ENCODE measurements around the gene ART4.

ART4 gene, protein sequence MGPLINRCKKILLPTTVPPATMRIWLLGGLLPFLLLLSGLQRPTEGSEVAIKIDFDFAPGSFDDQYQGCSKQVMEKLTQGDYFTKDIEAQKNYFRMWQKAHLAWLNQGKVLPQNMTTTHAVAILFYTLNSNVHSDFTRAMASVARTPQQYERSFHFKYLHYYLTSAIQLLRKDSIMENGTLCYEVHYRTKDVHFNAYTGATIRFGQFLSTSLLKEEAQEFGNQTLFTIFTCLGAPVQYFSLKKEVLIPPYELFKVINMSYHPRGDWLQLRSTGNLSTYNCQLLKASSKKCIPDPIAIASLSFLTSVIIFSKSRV

DNA sequence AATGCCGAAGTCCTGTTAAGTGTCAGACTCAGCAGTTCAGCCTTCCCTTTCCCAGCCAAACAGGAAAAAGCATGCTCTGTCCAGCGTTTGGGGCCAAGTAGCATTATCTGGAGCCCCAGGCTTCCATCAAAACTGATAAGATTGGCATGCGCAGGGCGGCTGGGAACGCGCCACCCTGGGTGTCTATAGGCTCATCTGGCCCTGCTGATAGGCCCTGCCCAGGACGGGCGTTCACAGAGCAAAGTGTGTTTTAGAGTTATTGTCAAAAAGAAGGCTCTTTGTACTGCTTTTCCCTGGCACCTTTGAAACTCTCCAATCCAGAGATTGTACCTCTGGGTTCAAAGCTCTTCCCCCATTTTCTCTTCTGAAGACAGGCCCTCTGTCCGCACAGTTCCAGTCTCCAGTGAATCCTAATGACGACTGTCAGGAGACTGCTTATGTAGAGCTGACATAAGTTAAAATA, at the start of gene ART4:
TSS of gene ART4 (minus strand) at position 102 of the 463 bp plus-strand sequence. CDS start 413 bp downstream, outside the sequence.
- no peak for DNase-seq

DNA sequence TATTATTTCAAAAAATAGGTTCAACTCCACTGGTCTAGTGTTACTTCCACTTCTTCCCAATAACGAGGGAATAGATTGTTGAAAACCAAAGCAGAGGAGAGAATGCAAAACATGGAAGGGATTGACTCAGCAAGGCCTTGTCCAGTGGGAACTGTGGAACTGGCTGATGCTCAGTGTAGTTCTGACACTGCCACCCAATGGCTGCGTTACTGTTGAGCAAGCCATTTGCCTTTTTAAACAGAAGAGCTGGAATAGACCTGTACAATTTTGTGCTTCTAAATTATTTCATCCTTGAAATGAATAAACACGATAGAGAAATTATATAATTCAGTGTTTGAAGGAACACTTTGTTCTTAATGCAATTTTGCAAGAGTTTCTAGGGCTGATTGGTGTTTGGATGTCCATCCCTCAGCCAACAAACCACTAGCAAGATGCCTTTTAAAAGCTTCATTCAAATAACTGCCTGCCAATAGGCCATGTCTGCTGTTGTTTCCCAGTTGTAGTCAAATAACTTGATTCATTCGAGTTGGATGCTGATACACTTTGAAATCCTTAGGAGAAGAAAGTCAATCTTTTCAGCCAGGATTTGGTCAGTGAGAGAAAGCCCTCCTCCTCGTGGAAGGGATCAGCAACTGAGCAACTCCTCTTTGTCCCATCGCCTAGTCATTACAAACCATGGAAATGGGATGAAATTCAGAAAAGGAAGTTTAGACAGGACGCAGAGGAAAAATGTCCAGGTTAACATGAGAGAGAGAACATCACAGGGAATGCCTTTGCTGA, 49.6 kb upstream of the ART4 start:
- no peak for DNase-seq

DNA sequence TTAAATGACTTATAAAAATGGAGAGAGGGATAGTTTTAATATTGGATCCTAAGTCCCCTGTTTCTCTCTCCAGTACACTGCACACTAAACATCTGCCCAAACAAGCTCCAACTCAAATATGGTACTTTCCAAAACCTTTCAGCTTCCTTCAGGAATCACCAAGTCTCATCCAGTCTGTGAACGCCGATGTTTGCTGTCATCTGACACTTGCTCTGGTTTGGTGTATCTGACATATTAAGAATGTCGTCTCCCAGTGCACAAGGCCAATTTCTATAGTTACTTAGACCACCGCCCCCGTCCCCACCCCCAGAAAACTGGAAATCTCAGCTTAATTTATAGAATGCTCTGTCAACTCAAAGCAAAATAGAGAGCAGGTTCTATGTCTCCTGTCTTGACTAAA, 47.4 kb upstream of the ART4 start:
- no peak for DNase-seq

DNA sequence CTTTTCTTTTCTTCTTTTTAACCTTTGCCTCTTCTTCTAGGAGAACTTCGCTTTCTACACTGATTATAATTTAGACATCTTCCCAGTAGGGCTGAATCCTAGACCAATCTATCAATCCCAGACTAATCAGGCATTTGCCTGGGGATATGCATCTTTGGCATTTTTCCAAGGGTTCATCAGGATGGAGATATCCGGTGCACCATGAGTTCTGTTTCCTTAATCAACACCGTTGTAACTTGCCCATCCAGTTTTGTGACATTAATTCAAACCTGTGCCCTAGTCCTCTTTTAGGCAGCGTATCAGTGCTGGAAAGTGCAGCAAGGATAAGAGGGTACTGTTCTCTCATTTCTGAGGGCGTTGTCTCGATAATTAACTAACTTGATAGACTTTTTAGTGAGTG, 42.9 kb upstream of the ART4 start:
- DNase-seq: no peak

DNA sequence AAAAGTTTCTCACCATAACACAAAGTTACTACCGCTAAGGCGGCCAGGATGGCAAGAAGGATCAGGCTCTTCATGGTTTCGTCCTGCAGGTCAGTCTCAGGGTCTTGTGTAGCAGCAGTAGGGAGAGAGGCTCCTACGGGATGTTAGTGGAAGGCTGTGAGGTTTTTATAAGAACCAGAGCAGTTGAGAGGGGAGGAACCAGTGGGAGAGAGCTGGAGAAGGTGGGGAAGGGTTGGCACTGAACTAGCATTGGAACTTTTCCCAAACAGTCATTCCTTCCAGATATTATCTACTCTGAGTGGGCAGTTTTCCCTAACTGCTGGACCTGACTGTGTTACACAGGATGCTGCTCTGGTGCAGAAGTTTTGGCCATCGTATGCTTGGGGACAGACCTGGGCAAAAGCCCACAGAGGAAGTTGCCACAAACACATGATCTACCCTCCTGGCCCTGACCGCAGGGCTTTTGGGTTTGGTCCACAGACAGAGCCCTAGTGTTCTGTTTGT, 42.4 kb upstream of the ART4 start, which contains the start of gene MGP:
TSS of gene MGP (minus strand) at position 137 of the 504 bp plus-strand sequence. CDS start at position 74, 63 bp downstream.
- no peak for DNase-seq

DNA sequence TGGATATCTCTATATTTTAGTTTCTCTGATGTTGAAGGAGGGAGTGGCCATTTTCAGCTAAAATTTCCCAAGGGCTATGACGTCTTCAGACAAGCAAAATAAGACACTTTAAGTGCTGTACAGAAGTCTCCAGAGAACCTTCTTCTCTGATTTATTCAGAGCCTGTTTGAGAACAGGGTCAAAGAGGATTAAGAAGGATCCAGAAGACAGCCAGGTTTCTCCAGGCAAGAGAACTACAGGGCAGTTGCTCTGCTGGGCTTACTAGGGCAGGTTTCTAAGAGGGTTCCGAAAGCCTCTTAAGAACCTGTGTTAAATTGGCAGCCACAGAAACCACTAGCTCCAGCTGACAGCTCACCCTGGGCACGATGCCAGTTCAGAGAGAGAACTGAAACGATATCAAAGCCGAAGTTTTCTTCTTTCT, 41.1 kb upstream of the ART4 start:
- peak; percentile 82 for DNase-seq

DNA sequence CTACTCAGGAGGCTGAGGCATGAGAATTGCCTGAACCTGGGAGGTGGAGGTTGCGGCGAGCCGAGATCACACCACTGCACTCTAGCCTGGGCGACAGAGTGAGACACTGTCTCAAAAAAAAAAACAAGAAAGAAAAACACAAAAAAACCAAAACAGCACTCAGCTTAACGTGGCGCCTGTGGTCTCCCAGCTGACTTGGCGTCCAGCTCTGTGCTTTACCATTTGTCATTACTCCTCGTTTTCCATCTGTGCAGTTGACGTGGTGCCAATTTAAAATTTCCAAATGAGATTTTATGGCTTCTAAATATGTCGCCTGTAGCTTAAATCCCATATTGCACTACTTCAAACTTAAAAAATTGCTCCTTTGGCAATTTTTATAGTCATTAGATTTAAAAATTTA, 40.4 kb upstream of the ART4 start:
- DNase-seq: no peak

DNA sequence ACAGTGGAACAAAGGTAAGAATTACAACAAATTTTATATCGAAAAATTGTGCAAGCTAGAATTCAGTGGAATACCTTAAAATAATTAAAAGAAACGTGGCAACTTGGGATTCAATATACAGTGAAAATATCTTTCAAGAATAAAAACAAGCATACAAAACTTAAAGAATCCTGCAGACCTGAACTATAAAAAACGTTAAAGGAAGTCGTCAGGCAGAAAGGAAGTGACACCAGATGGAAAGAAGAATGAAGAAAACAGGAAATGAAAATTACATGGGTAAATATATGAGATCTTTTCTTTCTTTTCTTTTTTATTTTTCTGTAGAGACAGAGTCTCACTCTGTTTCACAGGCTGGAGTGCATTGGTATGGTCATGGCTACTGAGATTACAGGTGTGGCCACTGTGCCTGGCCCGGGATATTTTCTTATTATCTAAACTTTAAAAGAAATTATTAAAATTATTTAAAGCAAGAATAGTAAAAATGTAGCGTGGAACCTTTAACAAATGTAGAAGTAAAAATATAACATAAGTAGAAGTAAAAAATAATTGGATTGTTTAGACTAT, 37.6 kb upstream of the ART4 start:
- no peak for DNase-seq

DNA sequence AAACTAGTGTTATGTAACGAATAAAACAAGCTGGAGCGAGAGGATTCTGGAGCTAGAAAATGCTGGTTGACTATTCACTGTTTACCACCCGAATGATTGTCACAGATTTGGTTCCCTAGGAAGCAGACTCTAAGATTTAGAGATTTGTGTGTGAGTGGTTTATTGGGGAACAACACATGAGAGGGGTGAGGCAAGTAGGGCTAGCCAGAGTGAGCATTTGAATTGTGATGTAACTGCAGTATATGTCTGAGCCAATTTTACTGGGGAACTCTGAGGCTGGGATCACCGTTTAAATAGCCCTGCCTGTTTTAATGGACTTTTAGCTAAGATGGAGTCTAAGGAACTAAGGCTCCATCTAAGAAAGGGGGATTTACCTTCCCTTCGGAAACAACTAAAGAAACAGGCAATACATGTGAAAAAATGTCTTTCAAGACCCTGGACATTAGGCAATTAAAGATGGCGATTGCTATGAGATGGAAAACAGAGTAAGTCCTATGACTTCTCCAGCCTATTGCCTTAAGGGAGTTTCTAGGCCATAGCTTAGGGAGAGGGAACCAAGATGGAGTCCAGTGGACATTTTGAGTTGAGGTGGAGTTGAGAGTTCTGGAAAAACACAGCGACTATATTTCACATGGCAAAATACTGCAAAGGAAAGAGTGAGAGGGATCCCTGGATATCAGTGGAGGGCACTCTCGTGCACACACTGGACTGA, 36.1 kb upstream of the ART4 start:
- no peak for DNase-seq

DNA sequence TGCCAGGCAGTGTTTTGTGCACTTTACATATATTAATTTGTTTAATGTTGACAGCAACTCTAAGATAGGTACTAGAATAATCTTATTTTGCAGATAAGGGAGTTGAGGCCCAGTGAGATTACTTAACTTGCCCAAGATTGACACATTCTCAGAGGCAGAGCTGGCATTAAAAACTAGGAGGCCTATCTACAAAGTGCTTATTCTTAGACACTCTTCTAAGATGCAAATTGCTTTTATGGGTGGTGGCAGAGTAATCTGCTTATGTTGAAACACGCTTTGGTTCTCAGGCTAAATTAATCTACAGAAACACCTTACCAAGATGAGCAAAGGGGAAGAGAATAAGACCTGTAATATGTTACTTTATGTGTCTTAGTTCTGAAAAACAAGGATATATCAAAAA, 35.2 kb upstream of the ART4 start:
- DNase-seq: no peak

DNA sequence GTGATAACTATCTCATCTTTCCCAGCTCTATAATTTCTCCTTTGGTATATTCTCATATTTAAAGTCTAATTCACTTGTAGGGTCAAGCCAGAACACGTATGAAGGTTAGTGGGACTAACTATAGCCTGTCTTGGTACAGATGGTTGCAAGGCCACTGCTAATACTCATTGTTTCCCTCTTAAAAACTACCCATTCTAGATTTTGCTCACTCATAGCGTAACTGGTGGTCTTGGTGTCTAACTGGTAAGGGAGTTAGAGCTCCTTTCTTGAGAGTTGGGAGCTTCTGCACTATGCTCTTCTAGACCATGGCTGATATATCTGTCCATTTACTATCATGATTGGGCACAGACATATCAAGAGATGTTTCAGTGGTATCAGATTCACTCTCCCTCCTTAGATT, 33.5 kb upstream of the ART4 start:
- DNase-seq: no peak

DNA sequence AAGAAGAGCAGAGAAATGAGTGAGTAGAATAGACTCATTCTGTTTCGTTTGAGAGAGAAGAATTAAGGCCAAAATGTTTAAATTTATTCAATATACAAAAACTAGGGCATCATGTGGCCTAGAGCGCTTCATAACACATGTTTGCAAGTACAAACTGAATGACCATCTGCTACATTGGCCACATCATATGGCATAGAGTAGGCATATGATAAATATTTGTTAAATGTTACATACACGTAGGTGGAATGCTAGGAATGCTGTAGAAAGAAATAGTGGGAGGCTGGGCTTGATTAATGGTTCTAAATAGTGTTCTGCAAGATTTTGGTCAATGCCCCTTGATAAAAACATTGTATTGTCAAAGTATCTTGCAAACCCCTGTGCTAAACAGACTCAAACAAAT, 31.6 kb upstream of the ART4 start:
- no peak for DNase-seq

DNA sequence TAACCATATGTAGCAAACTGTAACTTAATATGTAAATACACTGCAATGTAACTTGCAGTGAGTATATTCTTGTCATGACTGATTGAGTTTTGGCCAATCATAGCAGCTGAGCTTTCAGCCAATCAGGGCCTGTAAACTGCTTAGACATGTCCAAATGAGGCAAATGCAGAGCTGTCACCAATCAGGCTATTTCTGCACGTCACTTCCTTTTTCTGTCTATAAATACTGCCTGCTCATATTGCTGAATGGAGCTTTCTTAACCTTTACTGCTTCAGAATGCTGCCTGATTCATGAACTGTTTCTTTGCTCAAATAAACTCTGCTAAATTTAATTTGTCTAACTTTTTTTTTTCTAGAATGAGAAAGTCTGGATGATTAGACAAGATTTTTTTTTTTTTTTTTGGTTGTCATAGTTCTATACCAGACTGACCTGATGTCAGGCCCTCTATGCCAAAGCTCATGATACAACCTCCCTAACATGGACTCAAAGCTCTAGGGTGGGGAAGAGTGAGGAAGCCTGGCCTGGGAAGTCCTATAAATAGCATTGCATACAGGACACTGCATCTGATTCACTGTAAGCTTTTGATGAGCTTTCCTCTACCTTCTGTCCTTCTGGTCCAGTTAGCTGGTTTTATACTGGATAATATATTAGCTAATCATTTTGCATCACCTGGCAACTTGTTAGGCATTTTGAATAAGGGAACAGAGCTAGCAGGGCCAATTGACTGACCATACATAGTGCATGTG, 30.3 kb upstream of the ART4 start:
- no peak for DNase-seq

DNA sequence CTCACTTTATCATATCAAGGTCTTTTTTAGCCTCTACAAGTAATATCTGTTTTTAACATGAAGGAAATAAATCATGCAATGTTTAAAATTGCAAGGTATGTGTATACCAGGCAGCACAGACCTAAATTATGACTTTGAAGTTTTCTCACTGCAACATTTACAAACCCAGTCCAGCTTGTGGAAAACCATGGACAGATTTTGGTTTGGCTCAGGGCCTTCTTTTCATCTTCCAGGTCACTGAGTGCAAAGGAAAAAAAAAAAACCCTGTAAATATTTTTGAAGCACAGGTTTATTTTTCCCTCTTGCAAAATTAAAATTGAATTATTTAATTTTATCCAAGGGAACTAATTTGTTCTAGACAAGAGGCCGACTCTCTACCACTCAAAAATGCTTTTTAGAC, 28.6 kb upstream of the ART4 start:
- DNase-seq: no peak

DNA sequence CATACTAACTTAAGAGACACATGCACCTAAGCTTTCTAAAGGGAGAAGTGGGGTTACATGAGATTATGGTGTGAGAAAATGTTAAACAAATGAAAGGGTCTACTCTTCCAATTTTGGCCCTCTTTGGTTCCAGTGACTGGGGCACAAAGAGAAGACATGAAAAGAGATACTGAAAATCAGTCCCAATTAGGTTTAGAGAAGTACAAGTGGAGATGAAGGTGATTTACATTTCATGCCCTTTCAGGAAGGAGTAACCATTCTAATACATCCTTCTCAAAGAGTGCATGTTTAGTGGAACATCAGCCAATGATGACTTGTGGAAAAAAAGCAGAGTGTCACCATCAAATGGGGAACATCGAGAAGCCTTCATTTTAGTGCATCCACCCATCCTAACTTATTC, 27.9 kb upstream of the ART4 start:
- DNase-seq: no peak

DNA sequence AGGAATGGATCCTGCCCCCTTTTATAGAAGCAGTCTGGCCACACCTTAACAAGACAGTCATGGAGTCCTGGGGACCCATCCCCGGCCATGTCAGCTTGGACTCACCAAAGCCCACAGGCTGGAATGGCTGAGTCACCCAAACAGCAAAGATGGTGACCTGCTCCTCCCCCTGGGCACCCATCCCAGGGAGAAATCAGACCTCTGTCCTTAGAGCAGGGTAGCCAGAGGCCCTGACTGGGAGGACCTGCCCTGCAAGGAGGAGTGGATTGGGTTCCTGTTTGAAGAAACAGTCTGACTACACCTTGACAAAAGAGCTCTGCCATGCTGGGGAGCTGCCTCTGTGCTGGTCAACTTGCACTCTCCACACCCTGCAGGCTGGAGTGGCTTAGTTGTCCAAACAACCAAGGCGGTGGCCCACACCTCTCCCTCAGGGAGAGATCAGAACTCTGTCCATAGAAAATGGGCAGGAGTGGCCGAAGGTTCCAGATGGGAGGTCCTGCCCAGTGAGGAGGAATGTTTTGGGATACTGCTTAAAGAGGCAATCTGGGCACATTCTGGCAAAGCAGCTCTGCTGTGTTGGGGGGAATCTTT, 25.7 kb upstream of the ART4 start:
- DNase-seq: no peak

DNA sequence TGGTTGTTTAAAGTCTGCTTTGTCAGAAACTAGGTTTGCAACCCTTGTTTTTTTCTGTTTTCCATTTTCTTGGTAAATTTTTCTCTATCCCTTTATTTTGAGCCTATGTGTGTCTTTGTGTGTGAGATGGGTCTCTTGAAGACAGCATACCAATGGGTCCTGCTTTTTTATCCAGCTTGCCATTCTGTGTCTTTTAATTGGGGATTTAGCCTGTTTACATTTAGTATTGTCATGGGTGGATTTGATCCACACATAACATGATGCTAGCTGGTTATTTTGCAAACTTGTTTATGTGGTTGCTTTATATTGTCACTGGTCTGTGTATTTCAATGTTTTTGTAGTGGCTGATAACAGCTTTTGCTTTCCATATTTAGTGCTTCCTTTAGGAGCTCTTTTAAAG, 17.2 kb upstream of the ART4 start:
- no peak for DNase-seq

DNA sequence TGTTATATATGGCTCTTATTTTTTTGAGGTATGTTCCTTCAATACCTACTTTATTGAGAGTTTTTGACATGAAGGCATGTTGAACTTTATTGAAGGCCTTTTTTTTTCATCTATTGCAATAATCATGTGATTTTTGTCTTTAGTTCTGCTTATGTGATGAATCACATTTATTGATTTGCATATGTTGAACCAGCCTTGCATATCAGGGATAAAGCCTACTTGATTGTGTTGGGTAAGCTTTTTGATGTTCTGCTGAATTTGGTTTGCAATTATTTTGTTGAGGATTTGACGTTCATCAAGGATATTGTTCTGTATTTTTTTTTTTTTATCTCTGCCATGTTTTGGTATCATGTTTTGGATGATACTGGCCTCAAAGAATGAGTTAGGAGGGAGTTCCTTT, 15.2 kb upstream of the ART4 start:
- DNase-seq: no peak

DNA sequence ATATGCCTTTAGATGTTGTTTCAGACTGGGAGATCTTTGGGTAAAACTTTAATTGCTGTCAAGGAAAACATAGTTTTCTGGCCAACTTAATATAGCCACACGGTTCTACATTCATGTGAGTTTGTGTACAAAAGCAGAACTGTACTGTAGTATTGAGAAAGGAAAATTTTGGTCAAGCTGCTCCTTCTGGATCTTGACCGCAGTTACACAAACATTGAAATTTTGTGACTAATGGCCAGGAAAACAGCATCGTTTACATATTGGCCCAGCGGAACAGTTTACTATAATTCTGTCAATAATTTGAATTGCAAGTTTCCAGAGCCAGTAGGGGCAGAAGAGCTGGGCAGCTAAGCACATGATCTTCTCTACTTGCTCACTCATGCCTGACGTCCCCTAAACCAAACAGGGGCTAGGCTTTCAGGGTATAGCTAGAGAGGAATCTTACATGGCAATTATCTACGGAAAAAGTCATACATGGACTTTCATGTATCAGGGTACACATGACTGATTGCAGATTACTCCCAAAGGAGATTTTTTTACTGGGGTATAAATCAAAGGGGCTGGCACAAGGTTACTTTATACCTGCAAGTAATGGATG, 11.4 kb upstream of the ART4 start:
- no peak for DNase-seq

DNA sequence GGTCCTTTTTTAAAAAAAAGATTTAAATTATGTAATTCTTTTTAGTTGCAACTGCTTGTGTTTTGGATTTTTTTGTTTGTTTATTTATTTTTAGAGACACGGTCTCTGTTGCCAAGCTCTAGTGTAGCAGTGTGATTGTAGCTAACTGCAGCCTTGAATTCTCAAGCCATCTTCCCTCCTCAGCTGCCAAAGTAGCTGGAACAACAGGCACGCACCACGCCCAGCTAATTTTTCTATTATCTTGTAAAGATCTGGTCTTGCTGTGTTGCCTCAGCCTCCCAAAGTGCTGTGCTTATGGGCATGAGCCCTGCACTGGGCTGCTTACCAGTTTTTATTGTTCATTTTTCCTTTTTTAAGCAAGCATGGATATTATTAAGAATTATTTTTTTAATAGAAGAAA, 10.6 kb upstream of the ART4 start:
- DNase-seq: no peak

DNA sequence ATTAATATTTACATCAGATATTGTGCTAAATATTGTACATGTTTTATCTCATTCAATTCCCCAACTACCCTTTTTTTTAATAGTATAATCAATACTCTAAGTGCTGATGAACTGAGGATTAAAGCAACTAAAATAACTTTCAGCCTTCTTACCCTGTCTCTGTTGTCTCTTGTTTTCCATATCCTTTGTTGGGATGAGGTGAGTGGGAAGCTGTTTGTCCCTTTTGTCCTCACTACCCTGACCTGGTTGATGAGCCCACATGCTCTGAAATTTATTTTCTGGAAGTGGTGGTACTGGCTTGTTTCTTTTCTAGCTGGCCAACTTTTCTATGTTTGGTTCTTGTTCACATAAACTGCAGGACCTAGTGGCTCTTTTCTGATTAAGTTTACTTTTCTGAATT, 9.6 kb upstream of the ART4 start:
- no peak for DNase-seq

Measured in CD4-positive, alpha-beta T cell treated with Interleukin-15 for 1 hour (primary cell).